DND-41 (cell line): Measurements from ENCODE around the gene DGKH.

Experiments used
- CTCF ChIP-seq: IDR thresholded peaks from 2 replicates; pipeline ENCODE4 v1.5.1; 2012; ENCODE audit warnings: borderline replicate concordance, low read length, moderate library complexity, mild to moderate bottlenecking; ENCODE audit not compliant: poor library complexity, severe bottlenecking; ENCODE audit errors: extremely low read depth
- EZH2 ChIP-seq: IDR thresholded peaks from 3 replicates; pipeline ENCODE4 v1.6.1; 2012; ENCODE audit warnings: borderline replicate concordance, low read depth, mild to moderate bottlenecking, moderate library complexity, low read length, inconsistent platforms; ENCODE audit not compliant: severe bottlenecking

- TF ChIP-seq CTCF, result no peak
- no peak for TF ChIP-seq EZH2
Observed at GRCh38 chr13:42218576-42218975, 170.1 kb downstream of the DGKH start.
